GM12878 (cell line): ENCODE measurements around the gene BTF3L4. TPM values are rescaled to one million over a fixed set of nuclear protein-coding genes. Genes with fewer than 3 reads are reported as not detected.

Source experiments
- ATAC-seq: fragments of 200-7000 bp; cut with Tn5 transposase; 3 replicates; pipeline ENCODE4 v1.9.1; 2020; ENCODE audit warnings: mild to moderate bottlenecking, moderate library complexity
- BruUV-seq: library from RNA; stranded (reverse); fragments of 400-500 nt; replicated peaks from 2 replicates; lab custom pipeline; 2021; lab: Mats Ljungman, UMichigan
- CTCF ChIA-PET: fragments of 300-600 bp; sonication (Branson Sonifier 250); formaldehyde crosslinking; extraction: SDS; loops from one replicate; lab custom pipeline; 2021; ENCODE audit warnings: inconsistent platforms; lab: Yijun Ruan, JAX
- POLR2A ChIA-PET: fragments of 350-600 bp; formaldehyde crosslinking; extraction: SDS; loops from one replicate; lab custom pipeline; 2021; ENCODE audit warnings: inconsistent platforms; lab: Charles Lee
- RAD21 ChIA-PET: fragments of 300-600 bp; sonication (Branson Sonifier 250); formaldehyde crosslinking; loops from one replicate; lab custom pipeline; 2023; ENCODE audit warnings: antibody characterized with exemption; ENCODE audit not compliant: unreplicated experiment; lab: Charles Lee
- SMC1A ChIA-PET: fragments of 300-600 bp; sonication (Branson Sonifier 250); formaldehyde crosslinking; loops from one replicate; lab custom pipeline; 2023; ENCODE audit not compliant: unreplicated experiment, uncharacterized antibody; lab: Charles Lee
- DNase-seq: peaks from one replicate; pipeline ENCODE4 v3.0.0-alpha.2; 2011; ENCODE audit warnings: low read depth, low spot score
- FAIRE-seq: peaks from 3 replicates; lab custom pipeline; 2011; peaks lifted over from hg19 to GRCh38; lab: Jason Lieb, UNC
- H2AFZ ChIP-seq: 2 replicates; pipeline ENCODE4 v1.6.0; 2011; ENCODE audit warnings: low read depth, low read length, control low read depth; ENCODE audit not compliant: control insufficient read depth
- H3K27ac ChIP-seq: 2 replicates; pipeline ENCODE4 v1.5.1; 2011; ENCODE audit warnings: control low read depth; ENCODE audit not compliant: control insufficient read depth, insufficient read depth
- H3K27me3 ChIP-seq, 2 experiments: replicated peaks in 1 of 2; 2 replicates each; pipeline versions ENCODE4 v1.6.0 to v1.6.1; 2011; ENCODE audit warnings: low read length in 1 of 2; ENCODE audit not compliant: control insufficient read depth in 2 of 2, insufficient read depth in 2 of 2
- H3K36me3 ChIP-seq, 2 experiments: 2 replicates each; pipeline ENCODE4 v1.5.1; 2011; ENCODE audit warnings: low read length in 1 of 2; ENCODE audit not compliant: control insufficient read depth in 2 of 2, insufficient read depth in 2 of 2
- H3K4me1 ChIP-seq: 2 replicates; pipeline ENCODE4 v1.6.1; 2011; ENCODE audit warnings: mild to moderate bottlenecking, low read length, moderate library complexity, mixed read lengths; ENCODE audit not compliant: control insufficient read depth, insufficient read depth
- H3K4me2 ChIP-seq: 2 replicates; pipeline ENCODE4 v1.6.0; 2011; ENCODE audit warnings: control low read depth; ENCODE audit not compliant: control insufficient read depth, insufficient read depth
- H3K4me3 ChIP-seq: fragments of 200-600 bp; sonication (generic); 2 replicates; pipeline ENCODE4 v1.5.1; 2016
- H3K79me2 ChIP-seq: 2 replicates; pipeline ENCODE4 v1.6.0; 2011; ENCODE audit warnings: low read length; ENCODE audit not compliant: control insufficient read depth, insufficient read depth
- H3K9ac ChIP-seq: 2 replicates; pipeline ENCODE4 v1.8.0; 2011; ENCODE audit warnings: low read length, control low read depth, mixed read lengths; ENCODE audit not compliant: control insufficient read depth, insufficient read depth
- H3K9me3 ChIP-seq: replicated peaks from 3 replicates; pipeline ENCODE4 v1.5.1; 2011; ENCODE audit warnings: mild to moderate bottlenecking, low read length; ENCODE audit not compliant: control insufficient read depth, insufficient read depth
- H4K20me1 ChIP-seq: 2 replicates; pipeline ENCODE4 v1.6.0; 2011; ENCODE audit not compliant: control insufficient read depth, insufficient read depth
- CBFB ChIP-seq: IDR thresholded peaks from 2 replicates; pipeline ENCODE4 v1.6.1; 2016; ENCODE audit warnings: antibody characterized with exemption, low read depth
- CREM ChIP-seq: IDR thresholded peaks from 2 replicates; pipeline ENCODE4 v1.6.1; 2014; ENCODE audit warnings: antibody characterized with exemption, low read depth
- DPF2 ChIP-seq: fragments of 450-650 bp; IDR thresholded peaks from 2 replicates; pipeline ENCODE4 v1.6.1; 2017; ENCODE audit warnings: mild to moderate bottlenecking
- ESRRA ChIP-seq: IDR thresholded peaks from 2 replicates; pipeline ENCODE4 v1.6.1; 2012; ENCODE audit warnings: mild to moderate bottlenecking, low read length, improper control_type of control experiment
- KLF5 ChIP-seq: fragments of 450-650 bp; IDR thresholded peaks from 2 replicates; pipeline ENCODE4 v1.6.1; 2014; ENCODE audit warnings: mild to moderate bottlenecking; ENCODE audit not compliant: partially characterized antibody
- PAX5 ChIP-seq: IDR thresholded peaks from 2 replicates; pipeline ENCODE4 v1.6.1; 2011; ENCODE audit warnings: low read depth, low read length, borderline replicate concordance
- SIN3A ChIP-seq: IDR thresholded peaks from 2 replicates; pipeline ENCODE4 v1.6.1; 2012; ENCODE audit warnings: low read depth, low read length, improper control_type of control experiment
- SRF ChIP-seq, 2 experiments: IDR thresholded peaks; 2 replicates each; pipeline ENCODE4 v1.6.1; 2011; ENCODE audit warnings: low read depth in 2 of 2, low read length in 2 of 2, mild to moderate bottlenecking in 1 of 2, moderate library complexity in 1 of 2
- TCF3 ChIP-seq: IDR thresholded peaks from 2 replicates; pipeline ENCODE4 v1.6.1; 2012; ENCODE audit warnings: low read depth, mild to moderate bottlenecking, low read length, borderline replicate concordance; ENCODE audit not compliant: insufficient read depth
- in situ Hi-C: fragments of 300-500 bp; cut with MboI; formaldehyde crosslinking; loops from 9 replicates; pipeline ENCODE4 v1.14.3; 2018; ENCODE audit warnings: mixed read lengths
- intact Hi-C: fragments of 100-400 bp; cut with micrococcal nuclease; formaldehyde crosslinking; loops from one replicate; pipeline ENCODE4 v1.14.2; 2022; ENCODE audit not compliant: unreplicated experiment
- polyA plus RNA-seq, 11 experiments: library from polyadenylated mRNA; depleted of rRNA in 4 of 11; unstranded in 6 of 11; stranded (reverse) in 5 of 11; fragments of >200 nt; fragmentation: Nextera tagmentation in 4 of 11; fragmentation: Illumina TruSeq in 1 of 11; extraction: Ambion mirVana in 4 of 11; extraction: Trizol in 1 of 11; gene quantifications; 1 replicate in 1 of 11; 2 replicates in 10 of 11; pipeline versions ENCODE4 v1.2.1 to v1.2.3, GENCODE V29; 2011 to 2016; ENCODE audit warnings: inconsistent platforms in 2 of 11, missing spikeins in 2 of 11, low read depth in 1 of 11
- total RNA-seq, 4 experiments: library from RNA; depleted of rRNA in 3 of 4; stranded (reverse); fragments of >200 nt in 3 of 4; fragmentation: Illumina TruSeq in 1 of 4; extraction: Trizol in 1 of 4; gene quantifications; 2 replicates each; pipeline versions ENCODE4 v1.2.1 to v1.2.3, GENCODE V29; 2013 to 2021
- TF ChIP-seq, protein P1 (sequence below): fragments of 450-650 bp; IDR thresholded peaks from 2 replicates; pipeline ENCODE4 v1.6.1; 2017; ENCODE audit warnings: mild to moderate bottlenecking
- TF ChIP-seq, protein P2 (sequence below): fragments of 150-350 bp; IDR thresholded peaks from 2 replicates; pipeline ENCODE4 v1.6.1; 2016; ENCODE audit warnings: low read depth, low read length
- TF ChIP-seq, protein P3 (sequence below), 3 experiments: IDR thresholded peaks in 2 of 3; conservative IDR thresholded peaks in 1 of 3; 2 replicates each; pipeline ENCODE4 v1.5.1; 2011; ENCODE audit warnings: low read depth in 3 of 3, low read length in 3 of 3, mild to moderate bottlenecking in 3 of 3, control low read depth in 2 of 3, moderate library complexity in 2 of 3, inconsistent platforms in 1 of 3, mixed read lengths in 1 of 3; ENCODE audit not compliant: control insufficient read depth in 2 of 3, insufficient read depth in 1 of 3; ENCODE audit errors: extremely low read depth in 1 of 3
- TF ChIP-seq, protein P4 (sequence below): fragments of 450-650 bp; formaldehyde crosslinking; IDR thresholded peaks from 2 replicates; pipeline ENCODE4 v1.4.0; 2022; ENCODE audit warnings: mild to moderate bottlenecking, moderate library complexity

BTF3L4 gene
- total and polyA plus RNA-seq, 10 of the 15 experiments (the other 5 are each of a cell fraction or from before 2014, with no cell fraction given), result 25.0 to 76.9 (median 66.8) TPM

DNA sequence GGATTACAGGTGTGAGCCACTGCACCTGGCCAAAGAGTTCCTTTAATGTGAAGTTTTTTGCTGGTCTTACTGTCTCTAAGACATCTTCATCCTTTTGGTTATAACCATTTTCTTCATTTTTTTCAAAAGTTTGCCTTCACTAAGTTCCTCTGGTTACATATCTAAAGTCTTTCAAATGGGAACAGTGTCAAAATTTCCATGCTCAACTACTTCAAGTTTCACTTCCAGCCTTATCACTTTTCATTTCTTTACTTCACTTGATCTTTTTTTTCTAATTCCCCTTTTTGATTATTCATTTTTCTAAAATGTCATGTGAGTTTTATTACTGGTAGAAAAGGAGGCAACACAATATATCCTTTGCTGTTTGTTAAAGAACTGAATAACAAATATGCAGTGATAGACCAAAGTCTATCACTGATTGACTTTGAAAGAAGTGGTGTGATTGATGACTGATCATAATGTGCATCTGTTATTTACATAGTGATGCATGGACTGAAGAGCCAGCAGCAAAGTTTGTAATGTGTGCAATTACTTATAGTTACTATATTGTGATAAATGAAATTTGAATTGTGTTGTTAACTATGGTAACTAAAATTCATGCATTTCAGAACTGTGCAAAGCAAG, 69.8 kb downstream of the BTF3L4 start:
- no TSS peak for BruUV-seq
- ChIA-PET RAD21 (no interaction called here), POLR2A (no interaction called here), CTCF (interaction anchor here (1.2 to 1.3 kb wide), 2 partner anchors 154 to 171 kb away, joined by 3 to 6 read pairs; no protein-coding TSS in a partner anchor), SMC1A (no interaction called here)
- intact Hi-C loops, result loop anchor here (2.0 to 5.0 kb wide), 2 partner anchors 171 to 561 kb away; no protein-coding TSS in a partner anchor
- no peaks in the 10 kb centered on the region for H4K20me1 ChIP-seq
- H3K4me1 ChIP-seq, result no peaks in the 10 kb centered on the region
- H3K27me3 ChIP-seq, result no peaks in the 10 kb centered on the region
- no peak overlapping the region for H3K27ac ChIP-seq
- no peaks in the 10 kb centered on the region for H3K9me3 ChIP-seq
- no peak for FAIRE-seq
- no peak overlapping the region for H3K4me2 ChIP-seq
- DNase-seq, result no peak
- in situ Hi-C loops, result loop anchor here (25.0 kb wide), 1 partner anchor 161 kb away; no protein-coding TSS in a partner anchor
- no peak overlapping the region for H2AFZ ChIP-seq
- TF ChIP-seq, protein P1, sequence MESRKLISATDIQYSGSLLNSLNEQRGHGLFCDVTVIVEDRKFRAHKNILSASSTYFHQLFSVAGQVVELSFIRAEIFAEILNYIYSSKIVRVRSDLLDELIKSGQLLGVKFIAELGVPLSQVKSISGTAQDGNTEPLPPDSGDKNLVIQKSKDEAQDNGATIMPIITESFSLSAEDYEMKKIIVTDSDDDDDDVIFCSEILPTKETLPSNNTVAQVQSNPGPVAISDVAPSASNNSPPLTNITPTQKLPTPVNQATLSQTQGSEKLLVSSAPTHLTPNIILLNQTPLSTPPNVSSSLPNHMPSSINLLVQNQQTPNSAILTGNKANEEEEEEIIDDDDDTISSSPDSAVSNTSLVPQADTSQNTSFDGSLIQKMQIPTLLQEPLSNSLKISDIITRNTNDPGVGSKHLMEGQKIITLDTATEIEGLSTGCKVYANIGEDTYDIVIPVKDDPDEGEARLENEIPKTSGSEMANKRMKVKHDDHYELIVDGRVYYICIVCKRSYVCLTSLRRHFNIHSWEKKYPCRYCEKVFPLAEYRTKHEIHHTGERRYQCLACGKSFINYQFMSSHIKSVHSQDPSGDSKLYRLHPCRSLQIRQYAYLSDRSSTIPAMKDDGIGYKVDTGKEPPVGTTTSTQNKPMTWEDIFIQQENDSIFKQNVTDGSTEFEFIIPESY, result no peak
- no peak for TF ChIP-seq CBFB
- TF ChIP-seq SRF (IDR thresholded peaks at IDR 0.05; ENCODE audit: low read depth in 2 of 2, low read length in 2 of 2), result no peak
- TF ChIP-seq KLF5, result no peak
- TF ChIP-seq, protein P2, sequence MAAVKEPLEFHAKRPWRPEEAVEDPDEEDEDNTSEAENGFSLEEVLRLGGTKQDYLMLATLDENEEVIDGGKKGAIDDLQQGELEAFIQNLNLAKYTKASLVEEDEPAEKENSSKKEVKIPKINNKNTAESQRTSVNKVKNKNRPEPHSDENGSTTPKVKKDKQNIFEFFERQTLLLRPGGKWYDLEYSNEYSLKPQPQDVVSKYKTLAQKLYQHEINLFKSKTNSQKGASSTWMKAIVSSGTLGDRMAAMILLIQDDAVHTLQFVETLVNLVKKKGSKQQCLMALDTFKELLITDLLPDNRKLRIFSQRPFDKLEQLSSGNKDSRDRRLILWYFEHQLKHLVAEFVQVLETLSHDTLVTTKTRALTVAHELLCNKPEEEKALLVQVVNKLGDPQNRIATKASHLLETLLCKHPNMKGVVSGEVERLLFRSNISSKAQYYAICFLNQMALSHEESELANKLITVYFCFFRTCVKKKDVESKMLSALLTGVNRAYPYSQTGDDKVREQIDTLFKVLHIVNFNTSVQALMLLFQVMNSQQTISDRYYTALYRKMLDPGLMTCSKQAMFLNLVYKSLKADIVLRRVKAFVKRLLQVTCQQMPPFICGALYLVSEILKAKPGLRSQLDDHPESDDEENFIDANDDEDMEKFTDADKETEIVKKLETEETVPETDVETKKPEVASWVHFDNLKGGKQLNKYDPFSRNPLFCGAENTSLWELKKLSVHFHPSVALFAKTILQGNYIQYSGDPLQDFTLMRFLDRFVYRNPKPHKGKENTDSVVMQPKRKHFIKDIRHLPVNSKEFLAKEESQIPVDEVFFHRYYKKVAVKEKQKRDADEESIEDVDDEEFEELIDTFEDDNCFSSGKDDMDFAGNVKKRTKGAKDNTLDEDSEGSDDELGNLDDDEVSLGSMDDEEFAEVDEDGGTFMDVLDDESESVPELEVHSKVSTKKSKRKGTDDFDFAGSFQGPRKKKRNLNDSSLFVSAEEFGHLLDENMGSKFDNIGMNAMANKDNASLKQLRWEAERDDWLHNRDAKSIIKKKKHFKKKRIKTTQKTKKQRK, result no peak
- TF ChIP-seq DPF2, result no peak
- TF ChIP-seq, protein P3, sequence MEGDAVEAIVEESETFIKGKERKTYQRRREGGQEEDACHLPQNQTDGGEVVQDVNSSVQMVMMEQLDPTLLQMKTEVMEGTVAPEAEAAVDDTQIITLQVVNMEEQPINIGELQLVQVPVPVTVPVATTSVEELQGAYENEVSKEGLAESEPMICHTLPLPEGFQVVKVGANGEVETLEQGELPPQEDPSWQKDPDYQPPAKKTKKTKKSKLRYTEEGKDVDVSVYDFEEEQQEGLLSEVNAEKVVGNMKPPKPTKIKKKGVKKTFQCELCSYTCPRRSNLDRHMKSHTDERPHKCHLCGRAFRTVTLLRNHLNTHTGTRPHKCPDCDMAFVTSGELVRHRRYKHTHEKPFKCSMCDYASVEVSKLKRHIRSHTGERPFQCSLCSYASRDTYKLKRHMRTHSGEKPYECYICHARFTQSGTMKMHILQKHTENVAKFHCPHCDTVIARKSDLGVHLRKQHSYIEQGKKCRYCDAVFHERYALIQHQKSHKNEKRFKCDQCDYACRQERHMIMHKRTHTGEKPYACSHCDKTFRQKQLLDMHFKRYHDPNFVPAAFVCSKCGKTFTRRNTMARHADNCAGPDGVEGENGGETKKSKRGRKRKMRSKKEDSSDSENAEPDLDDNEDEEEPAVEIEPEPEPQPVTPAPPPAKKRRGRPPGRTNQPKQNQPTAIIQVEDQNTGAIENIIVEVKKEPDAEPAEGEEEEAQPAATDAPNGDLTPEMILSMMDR (IDR thresholded peaks at IDR 0.05 in 2 of 3, conservative IDR thresholded peaks at IDR 0.05 in 1 of 3; ENCODE audit: control insufficient read depth in 2 of 3, extremely low read depth in 1 of 3, insufficient read depth in 1 of 3, low read depth in 3 of 3, low read length in 3 of 3), result no peak
- no peak for TF ChIP-seq PAX5
- TF ChIP-seq ESRRA, result no peak
- TF ChIP-seq SIN3A, result no peak
- TF ChIP-seq, protein P4, sequence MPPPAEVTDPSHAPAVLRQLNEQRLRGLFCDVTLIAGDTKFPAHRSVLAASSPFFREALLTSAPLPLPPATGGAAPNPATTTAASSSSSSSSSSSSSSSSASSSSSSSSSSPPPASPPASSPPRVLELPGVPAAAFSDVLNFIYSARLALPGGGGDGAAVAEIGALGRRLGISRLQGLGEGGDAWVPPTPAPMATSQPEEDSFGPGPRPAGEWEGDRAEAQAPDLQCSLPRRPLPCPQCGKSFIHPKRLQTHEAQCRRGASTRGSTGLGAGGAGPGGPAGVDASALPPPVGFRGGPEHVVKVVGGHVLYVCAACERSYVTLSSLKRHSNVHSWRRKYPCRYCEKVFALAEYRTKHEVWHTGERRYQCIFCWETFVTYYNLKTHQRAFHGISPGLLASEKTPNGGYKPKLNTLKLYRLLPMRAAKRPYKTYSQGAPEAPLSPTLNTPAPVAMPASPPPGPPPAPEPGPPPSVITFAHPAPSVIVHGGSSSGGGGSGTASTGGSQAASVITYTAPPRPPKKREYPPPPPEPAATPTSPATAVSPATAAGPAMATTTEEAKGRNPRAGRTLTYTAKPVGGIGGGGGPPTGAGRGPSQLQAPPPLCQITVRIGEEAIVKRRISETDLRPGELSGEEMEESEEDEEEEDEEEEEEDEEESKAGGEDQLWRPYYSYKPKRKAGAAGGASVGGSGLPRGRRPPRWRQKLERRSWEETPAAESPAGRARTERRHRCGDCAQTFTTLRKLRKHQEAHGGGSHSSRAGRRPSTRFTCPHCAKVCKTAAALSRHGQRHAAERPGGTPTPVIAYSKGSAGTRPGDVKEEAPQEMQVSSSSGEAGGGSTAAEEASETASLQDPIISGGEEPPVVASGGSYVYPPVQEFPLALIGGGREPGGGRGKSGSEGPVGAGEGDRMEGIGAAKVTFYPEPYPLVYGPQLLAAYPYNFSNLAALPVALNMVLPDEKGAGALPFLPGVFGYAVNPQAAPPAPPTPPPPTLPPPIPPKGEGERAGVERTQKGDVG (CRISPR knock-in tag), result no peak
- no peak for TF ChIP-seq CREM
- no peak for TF ChIP-seq TCF3
- H3K4me3 ChIP-seq, result no peak overlapping the region
- no peaks in the 10 kb centered on the region for H3K36me3 ChIP-seq
- no peaks in the 10 kb centered on the region for H3K79me2 ChIP-seq
- no peak overlapping the region for H3K9ac ChIP-seq
- no peak for ATAC-seq
